AG04450 (cell line): ENCODE data around the gene TAF6. TPM values are rescaled to one million over a fixed set of nuclear protein-coding genes. Genes with fewer than 3 reads are reported as not detected.
A peak's percentile ranks its signal among the peaks of the same experiment; 100 is the strongest.

Experiments
- CTCF ChIA-PET: fragments of 300-600, 350-600 bp; formaldehyde crosslinking; extraction: SDS; loops from one replicate; lab custom pipeline; 2022; ENCODE audit warnings: antibody characterized with exemption, inconsistent platforms; lab: Charles Lee
- POLR2A ChIA-PET: fragments of 350-600 bp; formaldehyde crosslinking; extraction: SDS; loops from one replicate; lab custom pipeline; 2021; ENCODE audit warnings: antibody characterized with exemption, inconsistent platforms; lab: Yijun Ruan, JAX
- DNase-seq: peaks from one replicate; pipeline ENCODE4 v3.0.0-alpha.2; 2011; ENCODE audit warnings: low read depth, low spot score
- H3K27ac ChIP-seq: one replicate; pipeline ENCODE4 v1.5.1; 2012; ENCODE audit warnings: low read depth, low read length, control low read depth
- H3K27me3 ChIP-seq: one replicate; pipeline ENCODE4 v1.6.0; 2012; ENCODE audit warnings: low read length; ENCODE audit not compliant: control insufficient read depth, insufficient read depth
- H3K4me3 ChIP-seq: 2 replicates; pipeline ENCODE4 v1.5.1; 2011; ENCODE audit warnings: mild to moderate bottlenecking, low read depth, low read length, control low read depth
- H3K9me3 ChIP-seq: 2 replicates; pipeline ENCODE4 v1.5.1; 2012; ENCODE audit warnings: low read length; ENCODE audit not compliant: control insufficient read depth, insufficient read depth
- CTCF ChIP-seq: IDR thresholded peaks from 2 replicates; pipeline ENCODE4 v1.5.1; 2011; ENCODE audit warnings: low read depth, low read length, control low read depth, inconsistent platforms
- polyA plus RNA-seq: library from polyadenylated mRNA; depleted of rRNA; stranded (reverse); fragments of >200 nt; gene quantifications from 2 replicates; pipeline ENCODE4 v1.2.3, GENCODE V29; 2011

Gene TAF6
- polyA plus RNA-seq, 1 experiment, result 28.2 TPM

- TF ChIP-seq CTCF, result no peak
- H3K27ac ChIP-seq, result peak within 1 kb of the TSS; percentile 47
- ChIA-PET CTCF (interaction anchor here (0.6 to 1.2 kb wide), 4 partner anchors 18 to 48 kb away, joined by 4 to 8 read pairs (median 4); no protein-coding TSS in a partner anchor), POLR2A (interaction anchor here (0.6 to 2.0 kb wide), 5 partner anchors 9 to 39 kb away, joined by 3 to 8 read pairs (median 4); partner anchors contain the start of genes CNPY4, GAL3ST4, GPC2 and LAMTOR4)
- no peaks in the 10 kb centered on the region for H3K27me3 ChIP-seq
- peak within 1 kb of the TSS; percentile 69 for H3K4me3 ChIP-seq
- H3K9me3 ChIP-seq, result no peaks in the 10 kb centered on the region
- peak; percentile 49 for DNase-seq
These were observed 39.3 kb upstream of the TAF6 start, which contains the start of gene TRAPPC14 for GRCh38 chr7:100158229-100159098. Gene TRAPPC14 (minus strand): TSS chr7:100158723. CDS start chr7:100158499, 224 bp downstream.

GRCh38 chr7:100157334-100158228, 38.4 kb upstream of the TAF6 start:
- H3K27me3 ChIP-seq, result no peaks in the 10 kb centered on the region
- ChIA-PET CTCF (interaction anchor here (0.8 to 1.0 kb wide), 3 partner anchors 11 to 31 kb away, joined by 3 read pairs; no protein-coding TSS in a partner anchor), POLR2A (interaction anchor here (0.6 to 2.0 kb wide), 3 partner anchors 9 to 23 kb away, joined by 4 to 8 read pairs (median 5); partner anchors contain the start of genes GAL3ST4 and LAMTOR4)
- TF ChIP-seq CTCF, result peak; percentile 37
- H3K9me3 ChIP-seq, result no peaks in the 10 kb centered on the region
- DNase-seq, result no peak
- H3K27ac ChIP-seq, result peak overlapping the region; percentile 39
- H3K4me3 ChIP-seq, result peak overlapping the region; percentile 69

- Histone ChIP-seq H3K27ac (no peak overlapping the region), H3K27me3 (no peaks in the 10 kb centered on the region), H3K4me3 (peak overlapping the region; percentile 69), H3K9me3 (no peaks in the 10 kb centered on the region)
- ChIA-PET POLR2A (interaction anchor here (1.8 to 2.0 kb wide), 2 partner anchors 9 to 11 kb away, joined by 5 to 8 read pairs; partner anchors contain the start of genes GAL3ST4 and LAMTOR4), CTCF (interaction anchor here (0.8 to 1.0 kb wide), 3 partner anchors 11 to 31 kb away, joined by 3 read pairs; no protein-coding TSS in a partner anchor)
- DNase-seq, result no peak
- no peak for TF ChIP-seq CTCF
These were observed 37.8 kb upstream of the TAF6 start for GRCh38 chr7:100157069-100157333.

GRCh38 chr7:100156331-100157068, 37.3 kb upstream of the TAF6 start:
- Histone ChIP-seq H3K27ac (no peak overlapping the region), H3K27me3 (no peaks in the 10 kb centered on the region), H3K9me3 (no peaks in the 10 kb centered on the region), H3K4me3 (peak overlapping the region; percentile 29; the same call in 1 of the 2 replicates)
- no peak for DNase-seq
- TF ChIP-seq CTCF, result no peak
- CTCF ChIA-PET, result interaction anchor here (0.8 to 1.0 kb wide), 3 partner anchors 10 to 32 kb away, joined by 3 read pairs; no protein-coding TSS in a partner anchor
- POLR2A ChIA-PET, result interaction anchor here (0.6 to 2.0 kb wide), 2 partner anchors 8 to 97 kb away, joined by 3 to 8 read pairs; partner anchors contain the start of gene LAMTOR4
